Fibroblast of skin of left quadriceps (primary cell): Measurements from ENCODE around the gene CYP2S1.
A peak's percentile ranks its signal among the peaks of the same experiment; 100 is the strongest.
"Not testable (repeated sequence)": the region's sequence is repeated elsewhere in the genome, so short reads cannot be mapped to it uniquely, and the experiment has no call there.

ENCODE experiments used
- DNase-seq, 2 experiments: peaks; one replicate each; pipeline ENCODE4 v3.0.0-alpha.2; 2013; ENCODE audit warnings: low read depth in 2 of 2

Gene CYP2S1

GRCh38 chr19:41226053-41226873, 33.2 kb downstream of the CYP2S1 start:
- peak in 1 of 2 experiments; percentile 25 for DNase-seq

- no peak for DNase-seq
Measured at GRCh38 chr19:41226874-41227390, 33.9 kb downstream of the CYP2S1 start.

GRCh38 chr19:41228486-41228885, 35.5 kb downstream of the CYP2S1 start:
- DNase-seq, result no peak

DNA sequence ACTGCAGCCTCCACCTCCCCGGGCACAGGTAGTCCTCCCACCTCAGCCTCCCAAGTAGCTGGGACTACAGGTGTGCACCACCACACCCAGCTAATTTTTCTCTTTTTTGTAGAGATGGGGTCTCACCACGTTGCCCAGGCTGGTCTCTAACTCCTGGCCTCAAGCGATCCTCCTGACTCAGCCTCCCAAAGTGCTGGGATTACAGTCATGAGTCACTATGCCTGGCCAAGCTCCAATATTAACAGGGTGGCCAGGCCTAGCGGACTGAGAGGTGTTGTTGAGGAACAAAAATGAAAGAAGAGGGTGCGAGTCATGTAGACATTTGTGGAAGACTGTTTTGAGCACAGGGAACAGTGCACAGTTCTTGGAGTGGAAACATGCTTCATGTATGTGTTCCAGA, 36.3 kb downstream of the CYP2S1 start:
- not testable (repeated sequence) for DNase-seq

DNA sequence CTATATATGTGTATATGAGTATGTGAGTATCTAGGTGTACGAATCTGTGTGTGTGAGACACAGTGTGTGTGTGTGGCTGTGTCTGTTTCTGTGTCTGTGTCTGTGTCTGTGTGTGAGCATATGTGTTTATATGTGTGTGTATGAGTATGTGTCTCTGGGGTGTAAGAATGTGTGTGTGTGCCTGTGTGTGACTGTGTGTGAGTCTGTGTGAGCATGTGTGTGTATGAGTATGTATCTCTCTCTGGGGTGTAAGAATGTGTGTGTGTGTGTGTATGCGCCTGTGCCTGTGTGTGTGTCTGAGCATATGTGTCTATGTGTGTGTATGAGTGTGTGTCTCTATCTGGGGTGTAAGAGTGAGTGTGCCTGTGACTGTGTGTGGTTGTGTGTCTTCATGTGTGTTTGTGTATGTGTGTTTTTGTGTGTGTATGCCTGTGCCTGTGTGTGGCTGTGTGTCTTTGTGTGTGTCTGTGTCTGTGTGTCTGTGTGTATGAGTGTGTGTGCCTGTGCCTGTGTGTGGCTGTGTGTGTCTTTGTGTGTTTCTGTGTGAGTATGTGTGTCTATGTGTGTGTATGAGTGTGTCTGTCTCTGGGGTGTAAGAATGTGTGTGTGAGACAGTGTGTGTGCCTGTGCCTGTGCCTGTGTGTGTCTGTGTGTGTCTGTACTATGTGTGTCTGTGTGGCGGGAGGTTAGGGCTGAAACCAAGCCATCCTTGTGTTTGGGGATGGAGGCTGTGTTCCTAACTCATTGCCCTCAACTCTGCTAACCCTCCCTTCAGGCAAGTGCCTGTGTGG, 37.2 kb downstream of the CYP2S1 start:
- no peak for DNase-seq

DNA sequence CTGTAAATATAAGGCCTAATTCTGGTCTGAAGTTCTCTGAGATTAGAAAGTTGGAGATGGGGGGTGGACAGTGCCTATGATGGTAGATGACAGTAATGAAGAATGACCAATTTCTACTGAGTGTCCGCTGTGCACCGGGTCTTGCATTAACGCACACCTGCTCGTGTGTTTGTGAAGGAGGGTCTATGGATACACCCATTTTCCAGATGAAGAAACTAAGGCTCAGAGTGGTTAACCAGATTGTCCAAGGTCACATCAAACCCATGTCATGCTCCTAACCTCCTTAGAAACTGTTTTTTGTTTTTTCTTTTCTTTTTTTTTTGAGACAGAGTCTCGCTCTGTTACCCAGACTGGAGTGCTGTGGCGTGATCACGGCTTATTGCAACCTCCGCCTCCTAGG, 39.7 kb downstream of the CYP2S1 start:
- no peak for DNase-seq

DNA sequence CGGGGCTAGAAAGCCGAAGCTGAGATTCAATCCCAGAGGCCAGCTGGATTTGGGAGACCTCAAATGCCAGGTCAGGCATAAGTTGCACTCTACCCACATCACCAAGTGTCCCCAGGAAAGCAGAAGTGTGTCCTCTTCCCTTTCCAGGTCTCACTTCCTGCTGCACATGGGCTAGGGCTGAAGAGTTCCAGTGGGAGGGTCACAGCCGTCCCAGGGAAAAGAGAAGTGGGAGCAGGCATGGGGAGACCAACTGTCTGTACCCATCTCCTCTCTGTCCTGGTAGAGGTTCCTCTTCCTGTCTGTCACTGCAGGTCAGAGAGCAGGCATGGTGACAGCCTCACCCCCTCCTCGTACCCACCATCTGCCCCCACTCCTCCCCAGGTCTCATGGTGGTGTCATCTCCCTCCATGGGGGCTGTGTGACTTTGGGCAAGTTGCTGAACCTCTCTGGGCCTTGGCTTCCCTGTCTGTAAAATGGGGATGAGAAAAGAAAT, 40.8 kb downstream of the CYP2S1 start:
- no peak for DNase-seq

- DNase-seq, result no peak
Measured at GRCh38 chr19:41234512-41235168, 41.6 kb downstream of the CYP2S1 start.

- DNase-seq, result no peak
Measured at GRCh38 chr19:41235480-41235879, 42.5 kb downstream of the CYP2S1 start.

DNA sequence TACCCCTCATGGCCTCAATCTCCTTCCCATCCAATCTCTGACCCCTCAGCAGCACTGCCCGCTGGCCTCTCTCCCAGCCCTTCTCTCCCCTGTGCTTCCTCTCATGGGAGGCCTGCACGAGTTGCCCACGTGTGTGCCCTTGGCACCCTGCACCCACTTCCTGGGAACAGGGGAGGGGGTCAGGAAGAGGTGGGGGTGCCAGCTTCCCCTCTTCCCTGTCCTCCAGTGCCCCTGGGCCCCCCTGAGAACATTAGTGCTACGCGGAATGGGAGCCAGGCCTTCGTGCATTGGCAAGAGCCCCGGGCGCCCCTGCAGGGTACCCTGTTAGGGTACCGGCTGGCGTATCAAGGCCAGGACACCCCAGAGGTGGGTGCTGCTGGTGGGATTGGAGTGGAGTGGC, 45.2 kb downstream of the CYP2S1 start:
- no peak for DNase-seq

DNA sequence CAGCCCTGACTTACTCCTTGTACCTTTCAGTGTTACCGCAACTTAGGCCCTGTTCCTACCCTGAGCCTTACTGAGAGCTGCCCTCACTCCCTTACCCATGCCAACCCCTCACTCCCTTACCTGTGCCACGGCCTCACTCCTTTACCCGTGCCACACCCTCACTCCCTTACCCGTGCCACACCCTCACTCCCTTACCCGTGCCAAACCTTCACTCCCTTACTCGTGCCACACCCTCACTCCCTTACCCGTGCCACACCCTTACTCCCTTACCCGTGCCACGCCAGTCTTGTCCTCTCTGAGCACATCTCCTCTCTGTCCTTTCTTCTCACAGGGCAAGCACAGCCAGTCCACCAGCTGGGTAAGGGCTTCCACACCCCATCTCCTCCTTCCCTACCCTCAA, 46.3 kb downstream of the CYP2S1 start:
- DNase-seq, result no peak

DNA sequence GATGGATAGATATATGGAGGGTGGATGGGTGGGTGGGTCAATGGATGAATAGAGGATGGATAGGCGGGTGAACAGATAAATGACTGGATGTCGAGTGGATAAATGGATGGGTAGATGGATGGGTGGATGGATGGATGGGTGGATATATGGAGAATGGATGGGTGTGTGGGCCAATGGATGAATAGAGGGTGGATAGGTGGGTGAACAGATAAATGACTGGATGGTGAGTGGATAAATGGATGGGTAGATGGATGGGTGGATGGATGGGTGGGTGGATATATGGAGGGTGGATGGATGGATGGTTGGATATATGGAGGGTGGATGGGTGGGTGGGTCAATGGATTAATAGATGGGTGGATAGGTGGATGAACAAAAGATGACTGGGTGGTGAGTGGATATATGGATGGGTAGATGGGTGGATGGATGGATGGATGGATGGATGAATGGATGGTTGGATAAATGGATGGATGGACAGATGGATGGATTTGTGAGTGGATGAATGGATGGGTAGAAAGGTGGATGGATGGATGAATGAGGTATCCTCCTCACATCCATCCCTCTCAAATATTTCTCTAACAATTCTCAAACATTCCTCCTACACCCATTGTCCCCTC, 47.0 kb downstream of the CYP2S1 start:
- no peak for DNase-seq

- no peak for DNase-seq
Measured at GRCh38 chr19:41241859-41242258, 48.8 kb downstream of the CYP2S1 start.

DNA sequence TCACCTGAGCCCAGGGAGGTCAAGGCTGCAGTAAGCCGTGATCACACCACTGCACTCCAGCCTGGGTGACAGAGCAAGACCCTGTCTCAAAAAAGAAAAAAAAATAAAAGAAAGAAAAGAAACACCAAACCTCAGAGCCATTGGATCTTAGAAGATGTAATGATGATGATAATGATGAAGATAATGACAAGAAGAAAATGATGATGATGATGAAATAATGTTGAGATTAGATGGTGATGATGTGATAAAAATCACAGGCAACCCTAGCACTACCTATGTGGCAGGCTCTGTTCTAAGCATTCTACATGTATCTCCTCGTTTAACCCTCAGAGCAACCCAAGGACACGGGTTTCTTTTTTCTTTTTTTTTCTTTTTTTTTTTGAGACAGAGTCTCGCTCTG, 51.1 kb downstream of the CYP2S1 start:
- DNase-seq, result no peak

DNA sequence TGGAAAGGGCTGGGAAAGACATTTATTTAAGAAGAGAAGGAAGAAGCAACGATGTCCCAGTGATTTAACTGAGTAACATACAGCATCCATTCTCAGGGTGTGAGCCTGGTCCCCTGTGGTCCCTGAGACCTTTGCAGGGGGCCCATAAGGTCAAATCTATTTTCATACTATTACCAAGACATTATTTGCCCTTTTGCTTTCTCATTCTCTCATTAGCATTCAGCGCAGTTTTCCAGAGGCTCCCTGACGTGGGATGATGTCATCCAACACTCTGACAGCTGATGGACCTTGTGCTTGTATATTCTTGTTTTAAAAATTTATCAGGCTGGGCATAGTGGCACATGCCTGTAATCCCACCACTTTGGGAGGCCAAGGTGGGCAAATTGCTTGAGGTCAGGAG, 52.8 kb downstream of the CYP2S1 start:
- no peak for DNase-seq

DNA sequence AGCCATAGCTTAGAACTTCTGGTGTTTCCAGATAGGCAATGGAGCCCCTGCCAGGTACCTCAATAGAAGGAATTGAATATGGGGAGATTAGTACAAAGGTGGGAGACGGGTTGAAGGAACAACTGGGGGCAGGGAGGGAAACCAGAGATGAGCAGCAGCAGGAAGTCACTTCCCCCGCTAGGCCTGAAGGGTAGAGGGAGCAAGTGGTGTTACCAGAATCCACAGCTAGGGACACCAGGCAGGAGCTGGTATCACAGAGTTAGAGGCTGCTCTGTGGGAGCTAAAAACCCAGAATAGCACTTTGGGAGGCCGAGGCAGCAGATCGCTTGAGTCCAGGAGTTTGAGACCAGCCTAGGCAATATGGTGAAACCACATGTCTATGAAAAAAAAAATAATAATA, 55.9 kb downstream of the CYP2S1 start:
- no peak for DNase-seq

DNA sequence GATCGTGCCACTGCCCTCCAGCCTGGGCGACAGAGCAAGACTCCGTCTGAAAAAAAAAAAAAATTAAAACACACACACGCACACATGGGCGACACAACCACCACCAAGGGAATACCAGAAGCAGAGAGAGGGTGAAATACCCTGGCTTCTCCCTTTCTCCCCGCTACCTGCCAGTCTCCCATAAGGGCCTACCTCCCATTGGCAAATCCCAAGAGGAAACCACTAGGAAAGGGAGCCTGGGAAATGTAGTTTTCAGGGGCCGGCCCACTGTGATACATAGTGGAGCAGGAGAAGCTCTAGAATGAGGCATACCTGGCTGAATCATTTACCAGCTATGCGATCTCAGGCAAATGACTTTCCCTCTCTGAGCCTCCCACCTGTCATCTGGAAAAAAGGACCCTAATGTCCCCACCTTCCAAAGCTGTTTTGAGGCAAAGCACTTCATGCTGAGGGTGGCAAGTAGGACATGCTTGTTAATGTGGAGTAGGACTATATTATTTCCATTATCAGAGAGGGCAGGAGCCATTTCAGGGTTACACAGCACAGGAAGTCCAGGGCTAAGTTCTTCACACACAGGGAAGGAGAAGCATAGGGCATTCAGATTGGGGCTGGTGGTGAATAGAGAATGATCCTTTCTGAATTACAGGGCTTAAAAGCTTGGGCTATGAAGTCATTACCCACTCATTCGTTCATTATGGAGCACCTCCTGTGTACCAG, 56.8 kb downstream of the CYP2S1 start:
- no peak for DNase-seq

GRCh38 chr19:41253660-41254059, 60.6 kb downstream of the CYP2S1 start:
- DNase-seq, result no peak

GRCh38 chr19:41255171-41255570, 62.2 kb downstream of the CYP2S1 start:
- no peak for DNase-seq
